ENCODE results near the gene CTDSP2.
"Not testable (repeated sequence)": the region's sequence is repeated elsewhere in the genome, so short reads cannot be mapped to it uniquely, and the experiment has no call there.

CTDSP2 gene

DNA sequence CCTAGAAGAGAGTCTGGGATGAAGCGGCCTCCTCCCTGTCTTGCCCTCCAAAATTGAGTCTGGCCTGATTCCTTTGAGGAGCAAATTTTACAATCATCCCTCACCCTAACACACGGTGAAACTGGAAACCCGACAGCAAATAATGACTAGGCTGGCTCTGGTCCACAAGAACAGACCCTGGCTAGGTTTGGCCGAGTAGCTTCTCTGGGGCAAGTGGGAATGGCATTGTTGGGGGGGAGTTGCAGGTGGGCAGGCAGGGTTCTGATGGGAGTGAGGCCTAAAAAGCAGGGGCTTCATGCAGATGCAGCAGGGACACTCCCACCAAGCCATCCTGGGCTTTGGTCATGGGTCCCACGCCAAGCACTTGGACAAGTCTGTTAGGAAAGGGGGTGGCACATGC, 25.5 kb downstream of the CTDSP2 start:
- H3K4me1 ChIP-seq (ENCODE audit: control insufficient read depth, insufficient read depth, low read length, unreplicated experiment); H3K27ac ChIP-seq (ENCODE audit: low read depth, low read length); H3K4me3 ChIP-seq (ENCODE audit: low read depth, low read length); H3K27me3 ChIP-seq (ENCODE audit: insufficient read depth, low read length); H3K79me2 ChIP-seq (ENCODE audit: control insufficient read depth, insufficient read depth, low read length, unreplicated experiment); H2AFZ ChIP-seq (ENCODE audit: low read length, unreplicated experiment): not testable (repeated sequence)
- peaks cover 22% of the 10 kb centered on the region; the same call in 1 of the 2 replicates for H3K36me3 ChIP-seq (ENCODE audit: insufficient read depth, low read length)

DNA sequence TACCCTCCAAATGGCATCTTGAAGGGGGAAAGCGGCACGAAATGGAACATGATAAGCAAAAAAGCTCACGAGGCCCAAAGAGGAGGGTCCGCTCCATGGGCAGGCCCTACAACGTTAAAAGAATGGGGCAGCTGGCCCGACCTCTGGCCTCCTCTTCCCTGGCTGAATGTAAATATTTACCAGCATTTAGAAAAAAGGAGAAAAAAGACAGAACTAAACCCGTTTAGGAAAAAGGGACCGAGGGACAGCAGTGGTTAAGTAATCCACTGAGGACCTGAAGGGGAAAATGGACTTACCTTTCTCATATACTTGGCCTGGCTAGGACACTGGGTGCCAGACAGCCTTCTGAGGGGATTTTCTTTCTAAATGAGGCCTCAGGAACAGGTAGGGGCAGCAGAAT, 26.4 kb downstream of the CTDSP2 start:
- not testable (repeated sequence) for H3K4me3 ChIP-seq (ENCODE audit: low read depth, low read length); H3K79me2 ChIP-seq (ENCODE audit: control insufficient read depth, insufficient read depth, low read length, unreplicated experiment); H3K4me1 ChIP-seq (ENCODE audit: control insufficient read depth, insufficient read depth, low read length, unreplicated experiment); H3K27ac ChIP-seq (ENCODE audit: low read depth, low read length); H2AFZ ChIP-seq (ENCODE audit: low read length, unreplicated experiment); H3K27me3 ChIP-seq (ENCODE audit: insufficient read depth, low read length)
- H3K36me3 ChIP-seq (ENCODE audit: insufficient read depth, low read length) = peaks cover 21% of the 10 kb centered on the region; the same call in 1 of the 2 replicates

DNA sequence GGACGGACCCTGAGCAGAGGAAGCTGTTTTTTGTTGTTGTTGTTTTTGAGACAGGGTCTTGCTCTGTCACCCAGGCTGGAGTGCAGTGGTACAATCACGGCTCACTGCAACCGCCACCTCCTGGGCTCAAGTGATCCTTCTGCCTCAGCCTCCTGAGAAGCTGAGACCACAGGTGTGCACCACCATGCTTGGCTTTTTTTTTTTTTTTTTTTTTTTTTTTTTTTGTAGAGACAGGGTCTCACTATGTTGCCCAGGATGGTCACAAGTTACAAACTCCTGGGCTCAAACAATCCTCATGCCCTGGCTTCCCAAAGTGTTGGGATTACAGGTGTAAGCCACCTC, 28.6 kb downstream of the CTDSP2 start:
- H3K79me2 ChIP-seq (ENCODE audit: control insufficient read depth, insufficient read depth, low read length, unreplicated experiment); H3K27ac ChIP-seq (ENCODE audit: low read depth, low read length); H3K36me3 ChIP-seq (ENCODE audit: insufficient read depth, low read length); H3K27me3 ChIP-seq (ENCODE audit: insufficient read depth, low read length); H3K4me1 ChIP-seq (ENCODE audit: control insufficient read depth, insufficient read depth, low read length, unreplicated experiment); H2AFZ ChIP-seq (ENCODE audit: low read length, unreplicated experiment); H3K4me3 ChIP-seq (ENCODE audit: low read depth, low read length): not testable (repeated sequence)

DNA sequence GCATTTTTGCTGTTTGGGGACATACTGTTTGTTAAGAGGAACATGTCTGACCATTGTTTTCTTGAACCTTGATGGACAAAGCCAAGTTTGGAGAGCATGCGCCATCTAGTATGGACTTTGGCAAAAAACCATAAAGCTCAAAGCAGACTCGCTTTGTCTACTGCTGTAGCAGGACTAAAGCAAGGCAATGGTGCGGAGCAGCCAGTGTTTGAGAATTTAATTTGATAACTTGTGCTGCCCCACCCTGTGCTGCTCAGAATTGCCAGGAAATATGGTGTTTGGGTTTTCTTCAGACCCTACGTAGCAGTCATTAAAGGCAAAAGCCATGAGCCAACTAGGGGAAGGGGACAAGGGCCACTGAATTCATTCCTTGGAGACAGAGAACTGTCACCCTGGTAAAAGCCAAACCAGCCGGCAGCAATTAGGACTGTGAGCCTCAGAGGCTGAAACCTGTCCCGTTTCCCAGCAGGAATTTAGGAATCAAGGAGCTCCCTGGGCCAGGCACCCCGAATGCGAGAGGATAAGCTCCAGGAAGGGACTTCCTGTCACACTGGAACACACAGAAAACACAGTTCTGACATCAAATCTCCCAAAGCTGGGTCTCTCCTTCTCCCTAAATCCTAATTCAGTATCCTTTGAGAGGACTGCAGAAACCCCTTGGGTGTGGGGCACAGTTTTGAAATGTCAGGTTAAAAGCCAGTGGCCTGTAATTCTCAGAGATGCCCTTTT, 29.1 kb downstream of the CTDSP2 start:
- no peak overlapping the region for H2AFZ ChIP-seq (ENCODE audit: low read length, unreplicated experiment)
- H3K27me3 ChIP-seq (ENCODE audit: insufficient read depth, low read length) = no peaks in the 10 kb centered on the region
- H3K4me1 ChIP-seq (ENCODE audit: control insufficient read depth, insufficient read depth, low read length, unreplicated experiment) = peaks cover 9% of the 10 kb centered on the region
- H3K79me2 ChIP-seq (ENCODE audit: control insufficient read depth, insufficient read depth, low read length, unreplicated experiment) = no peaks in the 10 kb centered on the region
- no peak overlapping the region for H3K27ac ChIP-seq (ENCODE audit: low read depth, low read length)
- H3K4me3 ChIP-seq (ENCODE audit: low read depth, low read length) = no peak overlapping the region
- 0 out of 2 replicates have a peak, but pooled peaks cover 7% of the 10 kb centered on the region for H3K36me3 ChIP-seq (ENCODE audit: insufficient read depth, low read length)

DNA sequence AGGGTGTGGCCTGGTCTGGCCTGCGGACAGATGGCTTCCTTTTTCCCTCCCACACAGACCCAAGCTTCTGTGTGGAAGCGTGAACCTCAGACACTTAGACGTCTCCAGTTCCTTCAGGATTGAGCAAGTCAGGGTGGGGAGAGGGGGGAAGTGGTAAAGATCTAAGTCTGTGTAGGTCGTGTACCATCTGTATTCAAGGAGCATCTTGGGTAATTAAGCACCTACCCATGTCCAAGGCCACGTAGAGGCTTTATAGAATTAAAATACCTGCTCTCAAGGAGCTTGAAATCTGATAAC, 29.7 kb downstream of the CTDSP2 start:
- Histone ChIP-seq H3K4me1 (ENCODE audit: control insufficient read depth, insufficient read depth, low read length, unreplicated experiment) (peaks cover 9% of the 10 kb centered on the region), H3K27ac (ENCODE audit: low read depth, low read length) (no peak overlapping the region), H3K79me2 (ENCODE audit: control insufficient read depth, insufficient read depth, low read length, unreplicated experiment) (no peaks in the 10 kb centered on the region), H3K36me3 (ENCODE audit: insufficient read depth, low read length) (0 out of 2 replicates have a peak, but pooled peaks cover 7% of the 10 kb centered on the region), H3K4me3 (ENCODE audit: low read depth, low read length) (no peak overlapping the region), H2AFZ (ENCODE audit: low read length, unreplicated experiment) (no peak overlapping the region), H3K27me3 (ENCODE audit: insufficient read depth, low read length) (no peaks in the 10 kb centered on the region)

DNA sequence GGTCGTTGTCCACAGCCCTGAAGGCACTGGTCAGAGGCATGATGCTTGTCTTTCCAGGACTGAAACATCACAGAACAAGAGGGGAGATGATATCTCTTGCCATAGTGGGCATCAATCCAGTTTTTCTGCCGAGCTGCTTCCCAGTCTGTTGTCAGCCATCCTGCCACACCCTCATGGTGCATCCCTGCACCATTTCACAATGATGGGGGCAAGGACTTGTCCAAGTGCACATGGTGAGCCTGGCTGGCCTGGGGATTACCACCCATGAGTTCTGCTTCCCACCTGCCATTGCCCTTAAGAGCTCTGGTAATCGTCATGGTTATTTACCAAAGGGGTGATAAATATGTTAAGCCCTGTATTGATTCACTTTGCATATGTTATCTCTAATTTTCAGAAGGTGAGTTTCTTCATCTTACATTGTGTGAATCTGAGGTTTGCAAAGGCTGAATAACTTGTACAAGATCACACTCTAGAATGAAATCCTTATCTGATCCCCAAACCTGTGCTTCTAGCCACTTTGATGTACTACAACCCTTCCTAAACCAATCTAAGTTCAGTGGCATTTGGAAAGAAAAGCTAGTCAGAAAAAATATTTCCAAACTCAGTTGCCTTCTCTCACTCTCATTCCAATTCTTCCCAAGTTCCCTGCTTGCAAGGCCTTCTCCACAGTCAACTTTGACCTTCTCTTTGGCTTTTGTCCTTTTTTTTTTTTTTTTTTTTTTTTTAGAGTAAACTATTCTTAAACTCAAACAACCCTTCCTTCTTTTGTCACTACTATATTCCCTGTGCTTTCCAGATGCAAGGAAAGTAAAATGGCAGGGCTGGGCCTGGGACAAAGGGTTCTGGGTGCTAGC, 30.3 kb downstream of the CTDSP2 start:
- Histone ChIP-seq H3K4me3 (ENCODE audit: low read depth, low read length) (no peak overlapping the region), H3K36me3 (ENCODE audit: insufficient read depth, low read length) (0 out of 2 replicates have a peak, but pooled peaks cover 7% of the 10 kb centered on the region), H2AFZ (ENCODE audit: low read length, unreplicated experiment) (no peak overlapping the region), H3K4me1 (ENCODE audit: control insufficient read depth, insufficient read depth, low read length, unreplicated experiment) (peaks cover 9% of the 10 kb centered on the region), H3K27ac (ENCODE audit: low read depth, low read length) (no peak overlapping the region), H3K79me2 (ENCODE audit: control insufficient read depth, insufficient read depth, low read length, unreplicated experiment) (no peaks in the 10 kb centered on the region), H3K27me3 (ENCODE audit: insufficient read depth, low read length) (no peaks in the 10 kb centered on the region)

DNA sequence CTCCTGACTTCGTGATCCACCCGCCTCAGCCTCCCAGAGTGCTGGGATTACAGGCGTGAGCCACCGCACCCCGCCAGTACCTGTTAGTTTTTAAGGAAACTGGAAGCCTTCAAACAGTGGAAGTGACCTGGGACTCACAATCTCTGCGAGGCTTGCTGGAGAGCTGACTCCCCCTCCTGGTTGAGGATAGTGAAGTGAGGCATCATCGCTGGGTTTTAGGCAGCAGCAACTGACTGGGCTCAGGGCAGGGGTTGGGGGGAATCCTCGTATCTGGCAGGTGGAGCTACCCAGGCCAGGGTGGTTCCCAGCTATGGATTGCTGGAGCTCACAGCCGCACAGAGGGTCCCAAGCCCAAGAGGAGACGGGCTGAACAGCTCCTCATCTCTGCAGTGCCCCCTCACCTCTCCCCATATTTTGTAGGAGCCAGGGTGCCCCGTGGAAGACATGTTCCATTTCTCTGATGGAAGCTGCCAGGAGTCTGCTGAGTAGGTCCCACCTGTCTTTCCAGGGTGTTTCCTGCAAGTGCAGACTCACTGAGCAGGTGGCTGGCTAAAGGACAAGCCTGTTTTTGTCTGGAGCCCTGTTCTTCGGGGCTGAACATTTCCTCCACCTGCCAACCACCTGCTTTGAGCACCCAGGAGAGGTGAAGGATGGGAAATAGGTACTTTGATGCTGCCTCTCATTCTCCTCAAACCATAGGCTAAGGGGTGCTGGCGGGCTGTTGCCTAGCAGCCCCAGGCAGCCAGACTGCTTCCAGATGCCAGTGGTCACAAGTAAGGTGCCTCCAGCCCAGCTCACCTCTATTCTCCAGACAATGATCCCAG, 31.1 kb downstream of the CTDSP2 start:
- Histone ChIP-seq H3K27me3 (ENCODE audit: insufficient read depth, low read length) (no peaks in the 10 kb centered on the region), H3K4me3 (ENCODE audit: low read depth, low read length) (no peak overlapping the region), H3K27ac (ENCODE audit: low read depth, low read length) (no peak overlapping the region), H3K79me2 (ENCODE audit: control insufficient read depth, insufficient read depth, low read length, unreplicated experiment) (no peaks in the 10 kb centered on the region), H2AFZ (ENCODE audit: low read length, unreplicated experiment) (no peak overlapping the region), H3K36me3 (ENCODE audit: insufficient read depth, low read length) (0 out of 2 replicates have a peak, but pooled peaks cover 7% of the 10 kb centered on the region), H3K4me1 (ENCODE audit: control insufficient read depth, insufficient read depth, low read length, unreplicated experiment) (peaks cover 9% of the 10 kb centered on the region)

DNA sequence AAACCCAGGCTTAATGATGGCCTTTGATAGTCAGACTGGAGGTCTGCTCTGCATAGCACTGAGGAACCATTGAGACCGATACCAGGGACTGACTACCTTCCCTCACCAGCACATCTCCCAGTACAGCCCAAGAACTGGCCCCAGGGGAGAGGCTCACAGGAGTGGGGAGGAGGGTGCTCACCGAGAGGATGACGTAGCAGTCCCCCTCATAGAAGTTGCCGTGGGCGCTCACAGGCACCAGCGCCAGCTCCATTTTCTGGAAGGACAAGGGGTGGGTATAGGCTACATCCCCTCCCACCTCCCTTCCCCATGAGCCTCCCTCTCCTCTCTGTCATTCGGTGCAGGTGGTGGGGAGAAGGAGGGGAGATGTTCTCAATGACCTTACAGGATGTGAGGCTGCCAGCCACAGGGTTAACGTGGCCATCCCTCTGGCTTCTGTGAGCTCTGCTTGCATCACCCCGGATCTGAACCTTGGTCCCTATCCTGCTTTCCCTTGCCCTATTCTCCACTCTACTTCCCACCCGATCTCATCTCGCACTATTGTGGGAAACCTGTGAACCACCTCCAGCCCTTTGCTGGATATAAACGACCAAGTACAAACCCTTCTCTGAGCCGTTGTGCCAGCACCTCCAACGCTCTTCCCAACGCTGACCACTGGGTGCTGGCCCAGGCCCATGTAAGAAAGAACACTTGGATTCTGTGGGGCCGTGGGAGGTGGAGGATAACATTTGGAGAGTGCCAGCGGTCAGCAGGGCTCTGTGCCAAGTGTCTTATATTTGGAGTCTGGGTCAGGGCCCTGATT, 32.4 kb downstream of the CTDSP2 start:
- H3K36me3 ChIP-seq (ENCODE audit: insufficient read depth, low read length) = peaks cover 7% of the 10 kb centered on the region; the same call in 1 of the 2 replicates
- H3K4me1 ChIP-seq (ENCODE audit: control insufficient read depth, insufficient read depth, low read length, unreplicated experiment) = peaks cover 9% of the 10 kb centered on the region
- H3K27me3 ChIP-seq (ENCODE audit: insufficient read depth, low read length) = no peaks in the 10 kb centered on the region
- no peaks in the 10 kb centered on the region for H3K79me2 ChIP-seq (ENCODE audit: control insufficient read depth, insufficient read depth, low read length, unreplicated experiment)
- no peak overlapping the region for H3K4me3 ChIP-seq (ENCODE audit: low read depth, low read length)
- no peak overlapping the region for H2AFZ ChIP-seq (ENCODE audit: low read length, unreplicated experiment)
- no peak overlapping the region for H3K27ac ChIP-seq (ENCODE audit: low read depth, low read length)

DNA sequence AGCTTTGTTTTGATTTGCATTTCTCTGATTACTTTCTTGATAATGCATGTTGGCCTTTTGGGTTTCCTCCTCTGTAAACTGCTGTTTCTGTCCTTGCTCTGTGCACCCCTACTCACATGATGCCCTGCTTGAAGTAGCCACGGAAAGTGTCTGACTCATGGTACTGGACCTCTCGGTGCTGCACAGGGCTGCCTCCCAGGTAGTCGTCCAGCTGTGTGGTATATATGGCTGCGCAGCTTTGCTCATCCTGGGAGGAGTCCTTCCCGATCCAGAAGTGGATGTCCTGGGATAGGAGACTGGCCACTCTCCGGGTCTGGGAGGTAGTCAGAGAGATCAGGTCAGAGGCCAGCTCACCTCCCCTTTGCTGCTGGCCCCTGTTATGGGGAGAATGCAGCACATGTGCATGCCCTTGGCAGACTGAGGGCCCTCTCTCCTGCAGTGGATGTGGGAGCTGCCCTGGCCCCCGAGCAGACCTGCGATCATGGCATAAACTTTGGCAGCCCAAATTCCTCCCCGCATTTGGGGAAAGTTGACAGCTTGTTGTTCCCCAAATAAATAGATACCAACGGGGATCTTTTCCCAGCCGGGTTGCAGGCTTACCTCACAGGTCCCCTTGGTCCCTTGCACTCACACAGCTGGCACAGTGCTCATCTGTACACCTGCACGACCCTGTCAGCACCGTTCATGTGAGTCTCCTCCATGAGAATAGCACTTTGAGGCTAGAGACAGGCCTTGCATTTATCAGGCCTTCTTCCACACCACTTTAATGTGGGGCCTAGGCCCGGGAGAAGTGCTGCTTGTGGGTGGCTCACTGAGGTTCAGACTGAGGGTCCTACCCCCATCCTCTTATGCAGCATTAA, 33.2 kb downstream of the CTDSP2 start:
- H3K4me3 ChIP-seq (ENCODE audit: low read depth, low read length) = no peak overlapping the region
- H3K36me3 ChIP-seq (ENCODE audit: insufficient read depth, low read length) = no peaks in the 10 kb centered on the region; the same call in 1 of the 2 replicates
- H3K79me2 ChIP-seq (ENCODE audit: control insufficient read depth, insufficient read depth, low read length, unreplicated experiment) = no peaks in the 10 kb centered on the region
- no peak overlapping the region for H3K27ac ChIP-seq (ENCODE audit: low read depth, low read length)
- H2AFZ ChIP-seq (ENCODE audit: low read length, unreplicated experiment) = no peak overlapping the region
- H3K4me1 ChIP-seq (ENCODE audit: control insufficient read depth, insufficient read depth, low read length, unreplicated experiment) = peaks cover 9% of the 10 kb centered on the region
- no peaks in the 10 kb centered on the region for H3K27me3 ChIP-seq (ENCODE audit: insufficient read depth, low read length)

Measured in ACC112 (cell line).